A673 (cell line): ENCODE data around the gene RASA1. TPM values are rescaled to one million over a fixed set of nuclear protein-coding genes. Genes with fewer than 3 reads are reported as not detected.

Source experiments
- BruUV-seq: library from RNA; stranded (reverse); fragments of 400-500 nt; replicated peaks from 2 replicates; lab custom pipeline; 2021; lab: Mats Ljungman, UMichigan
- CTCF ChIA-PET: fragments of 300-600 bp; sonication (Branson Sonifier 250); formaldehyde crosslinking; loops from one replicate; lab custom pipeline; 2022; ENCODE audit warnings: antibody characterized with exemption; lab: Charles Lee
- POLR2A ChIA-PET: fragments of 300-600 bp; sonication (Branson Sonifier 250); formaldehyde crosslinking; loops from one replicate; lab custom pipeline; 2022; ENCODE audit warnings: antibody characterized with exemption; ENCODE audit not compliant: low non-redundant PET; lab: Charles Lee
- DNase-seq: peaks from one replicate; pipeline ENCODE4 v3.0.0-alpha.2; 2015; ENCODE audit warnings: low spot score
- H3K27ac ChIP-seq: fragments of 200-600 bp; sonication (generic); 2 replicates; pipeline ENCODE4 v1.5.1; 2016; ENCODE audit warnings: mixed run types, low read depth, mild to moderate bottlenecking, mixed read lengths, antibody characterized with exemption, low read length; ENCODE audit not compliant: poor library complexity, severe bottlenecking
- H3K27me3 ChIP-seq: fragments of 200-600 bp; sonication (generic); replicated peaks from 2 replicates; pipeline ENCODE4 v1.6.1; 2017; ENCODE audit warnings: mixed run types, low read depth, mild to moderate bottlenecking, mixed read lengths, antibody characterized with exemption, low read length; ENCODE audit not compliant: insufficient read depth, poor library complexity
- H3K36me3 ChIP-seq: fragments of 200-600 bp; sonication (generic); 2 replicates; pipeline ENCODE4 v1.6.1; 2016; ENCODE audit warnings: mixed run types, mild to moderate bottlenecking, mixed read lengths, antibody characterized with exemption, low read length; ENCODE audit not compliant: insufficient read depth, poor library complexity, severe bottlenecking
- H3K4me1 ChIP-seq: fragments of 200-600 bp; sonication (generic); 2 replicates; pipeline ENCODE4 v1.6.1; 2017; ENCODE audit warnings: mixed run types, mild to moderate bottlenecking, mixed read lengths, antibody characterized with exemption, low read length; ENCODE audit not compliant: insufficient read depth, poor library complexity, severe bottlenecking
- H3K4me3 ChIP-seq: fragments of 200-600 bp; sonication (generic); 2 replicates; pipeline ENCODE4 v1.5.1; 2016; ENCODE audit warnings: low read depth, mixed run types, mild to moderate bottlenecking, mixed read lengths, low read length; ENCODE audit not compliant: poor library complexity, severe bottlenecking
- H3K9me3 ChIP-seq: fragments of 200-600 bp; sonication (generic); 2 replicates; pipeline ENCODE4 v1.6.1; 2016; ENCODE audit warnings: mixed run types, low read depth, mild to moderate bottlenecking, mixed read lengths, antibody characterized with exemption, low read length; ENCODE audit not compliant: poor library complexity, severe bottlenecking
- EZH2 ChIP-seq: fragments of 200-600 bp; sonication (generic); IDR thresholded peaks from 2 replicates; pipeline ENCODE4 v1.6.1; 2017; ENCODE audit warnings: borderline replicate concordance, low read depth, mild to moderate bottlenecking, mixed read lengths, antibody characterized with exemption, low read length; ENCODE audit not compliant: poor library complexity, severe bottlenecking
- intact Hi-C: fragments of 100-400 bp; cut with micrococcal nuclease; formaldehyde crosslinking; loops from one replicate; pipeline ENCODE4 v1.10.0; 2022; ENCODE audit not compliant: unreplicated experiment
- total RNA-seq: library from RNA; stranded (reverse); gene quantifications from 2 replicates; pipeline ENCODE4 v1.2.3, GENCODE V29; 2021
- TF ChIP-seq, protein P1 (sequence below): fragments of 300-800, 200-600 bp; sonication (generic); conservative IDR thresholded peaks from 2 replicates; pipeline ENCODE4 v1.5.1; 2017; ENCODE audit warnings: low read depth, mild to moderate bottlenecking, antibody characterized with exemption, low read length, moderate library complexity, mixed read lengths

The RASA1 gene
- total RNA-seq, 1 experiment from 2014 or later, result 34.2 TPM

- no peak for DNase-seq
- ChIA-PET POLR2A (no interaction called here), CTCF (no interaction called here)
- Histone ChIP-seq H3K4me1 (no peaks in the 10 kb centered on the region), H3K27ac (no peak overlapping the region), H3K36me3 (peaks cover 85% of the 10 kb centered on the region), H3K4me3 (no peak overlapping the region), H3K9me3 (no peaks in the 10 kb centered on the region), H3K27me3 (no peaks in the 10 kb centered on the region)
- intact Hi-C loops, result no loop called here
- no TSS peak for BruUV-seq
- no peak for TF ChIP-seq EZH2
- TF ChIP-seq, protein P1, sequence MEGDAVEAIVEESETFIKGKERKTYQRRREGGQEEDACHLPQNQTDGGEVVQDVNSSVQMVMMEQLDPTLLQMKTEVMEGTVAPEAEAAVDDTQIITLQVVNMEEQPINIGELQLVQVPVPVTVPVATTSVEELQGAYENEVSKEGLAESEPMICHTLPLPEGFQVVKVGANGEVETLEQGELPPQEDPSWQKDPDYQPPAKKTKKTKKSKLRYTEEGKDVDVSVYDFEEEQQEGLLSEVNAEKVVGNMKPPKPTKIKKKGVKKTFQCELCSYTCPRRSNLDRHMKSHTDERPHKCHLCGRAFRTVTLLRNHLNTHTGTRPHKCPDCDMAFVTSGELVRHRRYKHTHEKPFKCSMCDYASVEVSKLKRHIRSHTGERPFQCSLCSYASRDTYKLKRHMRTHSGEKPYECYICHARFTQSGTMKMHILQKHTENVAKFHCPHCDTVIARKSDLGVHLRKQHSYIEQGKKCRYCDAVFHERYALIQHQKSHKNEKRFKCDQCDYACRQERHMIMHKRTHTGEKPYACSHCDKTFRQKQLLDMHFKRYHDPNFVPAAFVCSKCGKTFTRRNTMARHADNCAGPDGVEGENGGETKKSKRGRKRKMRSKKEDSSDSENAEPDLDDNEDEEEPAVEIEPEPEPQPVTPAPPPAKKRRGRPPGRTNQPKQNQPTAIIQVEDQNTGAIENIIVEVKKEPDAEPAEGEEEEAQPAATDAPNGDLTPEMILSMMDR, result no peak
Measured at GRCh38 chr5:87390576-87391199, 123.0 kb downstream of the RASA1 start.

DNA sequence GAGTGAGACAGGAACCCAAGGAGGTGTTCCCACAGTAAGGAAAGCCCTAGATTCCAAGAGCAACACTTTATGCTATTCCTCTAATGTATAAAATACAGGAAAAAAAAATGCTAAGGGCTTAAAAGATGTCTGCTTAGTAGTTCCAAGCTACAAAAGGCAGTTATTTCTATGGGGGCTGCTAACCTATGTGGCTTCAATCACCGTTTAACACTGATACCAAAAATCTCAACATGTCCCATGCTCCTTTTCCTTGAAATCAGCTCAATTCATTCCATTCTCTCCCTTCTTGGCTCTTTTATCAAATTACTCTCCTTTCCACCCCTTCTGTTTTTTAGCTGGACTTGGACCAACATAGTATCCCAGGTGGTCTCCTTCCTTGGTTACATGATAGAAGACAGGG is 124.5 kb downstream of the RASA1 start:
- intact Hi-C loops, result no loop called here
- H3K36me3 ChIP-seq, result peaks cover 86% of the 10 kb centered on the region
- POLR2A ChIA-PET, result interaction anchor here (0.7 kb wide), 1 partner anchor 10 kb away, joined by 3 read pairs; no protein-coding TSS in a partner anchor
- no peak overlapping the region for H3K27ac ChIP-seq
- no TSS peak for BruUV-seq
- TF ChIP-seq EZH2, result no peak
- TF ChIP-seq, protein P1, result no peak
- no peaks in the 10 kb centered on the region for H3K4me1 ChIP-seq
- CTCF ChIA-PET, result no interaction called here
- no peaks in the 10 kb centered on the region for H3K9me3 ChIP-seq
- no peak for DNase-seq
- H3K4me3 ChIP-seq, result no peak overlapping the region
- H3K27me3 ChIP-seq, result no peaks in the 10 kb centered on the region

DNA sequence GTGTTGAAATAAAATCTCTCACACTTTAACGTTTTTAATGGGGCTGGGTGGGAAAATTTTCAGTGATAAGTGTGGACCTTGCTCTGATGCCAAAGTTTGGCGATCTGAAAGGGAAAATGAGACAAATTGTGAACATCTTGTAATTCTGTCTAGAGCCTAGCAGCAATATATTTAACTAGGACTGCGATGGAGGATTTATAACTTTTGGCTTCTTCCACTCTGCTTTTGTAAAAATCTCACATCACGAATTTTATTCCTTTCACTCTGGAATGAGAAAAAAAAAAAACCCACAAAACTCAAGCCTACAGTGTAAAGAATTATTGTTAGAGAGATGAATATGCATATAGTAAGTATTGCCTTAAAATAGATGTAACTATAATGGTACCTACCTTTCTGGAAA is 125.1 kb downstream of the RASA1 start:
- Histone ChIP-seq H3K9me3 (no peaks in the 10 kb centered on the region), H3K4me3 (no peak overlapping the region), H3K36me3 (peaks cover 86% of the 10 kb centered on the region), H3K27me3 (no peaks in the 10 kb centered on the region), H3K27ac (no peak overlapping the region), H3K4me1 (no peaks in the 10 kb centered on the region)
- ChIA-PET CTCF (no interaction called here), POLR2A (no interaction called here)
- DNase-seq, result no peak
- intact Hi-C loops, result no loop called here
- TF ChIP-seq EZH2, result no peak
- TF ChIP-seq, protein P1, result no peak
- no TSS peak for BruUV-seq
